ENCODE data around the gene GIPC2.
A peak's percentile ranks its signal among the peaks of the same experiment; 100 is the strongest.
"Not testable (repeated sequence)": the region's sequence is repeated elsewhere in the genome, so short reads cannot be mapped to it uniquely, and the experiment has no call there.

GIPC2 gene, protein sequence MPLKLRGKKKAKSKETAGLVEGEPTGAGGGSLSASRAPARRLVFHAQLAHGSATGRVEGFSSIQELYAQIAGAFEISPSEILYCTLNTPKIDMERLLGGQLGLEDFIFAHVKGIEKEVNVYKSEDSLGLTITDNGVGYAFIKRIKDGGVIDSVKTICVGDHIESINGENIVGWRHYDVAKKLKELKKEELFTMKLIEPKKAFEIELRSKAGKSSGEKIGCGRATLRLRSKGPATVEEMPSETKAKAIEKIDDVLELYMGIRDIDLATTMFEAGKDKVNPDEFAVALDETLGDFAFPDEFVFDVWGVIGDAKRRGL

DNA sequence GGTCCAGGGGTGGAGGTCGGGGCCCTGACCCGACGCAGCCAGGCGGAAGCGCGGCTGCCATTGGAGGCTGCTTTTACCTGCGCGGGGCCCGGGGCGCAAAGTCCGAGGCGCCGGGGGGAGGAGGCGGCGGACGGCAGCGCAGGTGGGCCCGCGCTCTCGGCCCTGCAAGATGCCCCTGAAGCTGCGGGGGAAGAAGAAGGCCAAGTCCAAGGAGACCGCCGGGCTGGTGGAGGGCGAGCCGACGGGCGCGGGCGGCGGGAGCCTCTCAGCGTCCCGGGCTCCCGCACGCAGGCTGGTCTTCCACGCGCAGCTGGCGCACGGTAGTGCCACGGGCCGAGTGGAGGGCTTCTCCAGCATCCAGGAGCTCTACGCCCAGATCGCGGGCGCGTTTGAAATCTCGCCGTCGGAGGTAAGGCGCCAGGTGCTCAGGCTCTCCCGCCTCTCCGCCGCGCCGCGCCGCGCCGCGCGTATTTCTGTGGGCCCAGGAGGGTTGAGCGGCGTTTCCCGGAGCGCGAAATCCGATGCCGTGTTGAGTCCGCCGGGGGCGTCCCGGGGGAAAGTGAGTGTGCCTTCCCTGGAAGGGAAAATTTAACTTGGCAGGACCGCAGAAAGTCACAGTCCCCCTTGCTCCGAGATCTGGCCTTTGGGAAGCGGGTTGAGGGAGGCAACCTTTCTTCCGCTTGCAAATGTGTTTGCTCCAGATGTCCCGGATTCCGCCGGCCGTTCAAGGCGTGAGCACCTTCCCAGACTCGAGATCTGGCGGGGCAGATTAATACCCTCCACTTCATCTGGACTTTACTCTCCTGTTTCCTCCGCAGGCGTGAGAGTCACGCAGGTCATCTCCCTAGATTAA, at the start of gene GIPC2:
GIPC2 (plus strand) TSS at position 41 of the 853 bp plus-strand sequence; CDS start at position 170, 129 bp downstream.
- peak within 1 kb of the TSS; percentile 65 for H3K4me3 ChIP-seq (ENCODE audit: low read depth, low read length)

DNA sequence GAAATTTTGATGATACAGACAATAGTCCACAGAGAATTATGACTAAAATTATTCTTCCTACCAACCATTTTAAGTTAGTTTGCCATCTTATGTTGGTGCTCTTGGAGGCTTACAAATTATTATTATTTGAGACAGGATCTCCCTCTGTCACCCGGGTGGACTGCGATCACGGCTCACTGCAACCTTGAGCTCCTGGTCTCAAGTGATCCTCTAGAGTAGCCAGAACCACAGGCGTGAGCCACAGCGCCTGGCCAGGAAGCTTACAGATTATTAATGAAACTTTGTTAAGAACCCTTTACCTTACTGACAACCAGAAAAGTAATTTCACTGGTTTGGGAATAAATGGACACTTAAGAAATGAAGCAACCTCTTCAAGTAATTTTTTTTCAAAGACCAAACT, 49.0 kb upstream of the GIPC2 start:
- no peak overlapping the region for H3K4me3 ChIP-seq (ENCODE audit: low read depth, low read length)

DNA sequence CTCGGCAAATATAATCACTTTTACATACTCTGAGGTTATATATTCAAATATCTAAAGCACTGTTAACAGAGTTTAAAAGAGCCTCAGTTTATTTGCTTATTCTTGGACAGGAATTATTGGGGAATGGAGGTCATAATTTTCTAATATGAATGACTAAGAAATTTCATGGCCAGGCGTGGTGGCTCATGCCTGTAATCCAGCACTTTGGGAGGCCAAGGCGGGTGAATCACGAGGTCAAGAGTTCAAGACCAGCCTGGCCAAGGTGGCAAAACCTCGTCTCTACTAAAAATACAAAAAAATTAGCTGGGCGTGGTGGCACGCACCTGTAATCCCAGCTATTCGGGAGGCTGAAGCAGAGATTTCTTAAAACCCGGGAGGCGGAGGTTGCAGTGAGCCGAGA, 45.2 kb upstream of the GIPC2 start:
- H3K4me3 ChIP-seq (ENCODE audit: low read depth, low read length) = not testable (repeated sequence)

DNA sequence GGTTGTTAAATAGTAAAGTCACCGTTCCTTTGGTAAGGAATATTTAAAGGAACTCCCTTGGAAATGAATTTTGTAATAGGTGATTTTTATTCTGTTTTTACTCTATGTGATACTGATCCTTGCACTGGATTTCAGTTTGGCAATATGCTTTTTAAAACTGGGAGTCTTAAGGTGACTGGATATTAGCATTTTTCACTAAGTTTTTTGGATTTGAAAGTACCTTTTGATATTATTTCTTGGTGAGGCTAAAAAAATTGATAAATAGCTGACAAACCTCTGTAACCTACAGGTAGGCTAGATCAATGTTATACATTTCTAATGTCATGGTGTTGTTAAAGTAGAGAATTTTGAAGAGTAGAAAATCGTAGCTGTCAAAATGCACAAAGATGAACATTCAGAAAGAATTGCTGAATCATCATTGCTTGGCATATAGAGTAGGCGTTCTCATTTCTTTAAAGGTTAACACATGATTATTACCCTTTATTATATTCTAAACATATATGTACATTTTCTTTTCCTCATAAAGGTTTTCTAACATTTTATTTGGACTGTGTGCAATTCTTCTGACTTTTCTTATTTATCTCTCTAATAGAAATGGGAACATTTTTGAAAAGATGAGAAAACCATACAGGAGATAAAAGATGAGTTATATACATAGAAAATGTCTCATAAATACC, 42.6 kb upstream of the GIPC2 start:
- H3K4me3 ChIP-seq (ENCODE audit: low read depth, low read length) = no peak overlapping the region

DNA sequence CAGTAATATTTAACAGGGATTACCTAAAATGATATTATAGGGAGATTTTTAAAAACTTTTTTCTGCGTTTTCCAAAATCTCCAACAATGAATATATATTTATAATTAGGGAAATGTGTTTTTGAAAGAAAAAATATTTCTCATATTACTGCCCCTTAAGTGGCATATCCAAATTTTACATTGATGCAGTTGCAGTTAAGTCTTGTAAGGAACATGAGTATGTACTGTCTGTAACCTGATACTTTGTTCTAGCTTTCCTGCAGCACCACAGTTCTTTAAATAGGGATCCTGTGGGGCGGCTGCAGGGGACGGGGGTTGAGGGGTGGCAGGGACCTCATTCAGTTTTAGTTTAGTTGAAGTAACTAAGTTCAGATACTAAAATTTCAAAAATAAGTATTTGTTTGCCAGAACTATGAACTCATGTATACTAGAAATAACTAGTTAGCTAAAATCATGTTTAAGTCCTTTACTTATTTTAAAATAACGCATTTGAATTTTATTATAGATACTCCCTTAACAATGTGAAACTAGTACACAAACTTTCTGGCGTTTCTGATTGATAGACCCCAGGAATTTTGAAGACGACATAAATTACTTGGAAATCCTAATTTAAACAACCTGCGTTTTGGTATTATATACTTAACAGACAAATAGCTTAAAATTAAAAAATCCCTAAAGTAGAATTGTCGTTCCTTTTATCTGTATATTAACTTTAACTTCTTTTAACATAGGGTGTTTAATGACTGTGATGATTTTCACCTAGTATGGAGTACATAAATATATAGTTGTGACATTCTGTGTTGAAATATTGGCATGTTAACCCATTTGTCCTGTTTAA, 41.7 kb upstream of the GIPC2 start:
- peak overlapping the region; percentile 54 for H3K4me3 ChIP-seq (ENCODE audit: low read depth, low read length)

DNA sequence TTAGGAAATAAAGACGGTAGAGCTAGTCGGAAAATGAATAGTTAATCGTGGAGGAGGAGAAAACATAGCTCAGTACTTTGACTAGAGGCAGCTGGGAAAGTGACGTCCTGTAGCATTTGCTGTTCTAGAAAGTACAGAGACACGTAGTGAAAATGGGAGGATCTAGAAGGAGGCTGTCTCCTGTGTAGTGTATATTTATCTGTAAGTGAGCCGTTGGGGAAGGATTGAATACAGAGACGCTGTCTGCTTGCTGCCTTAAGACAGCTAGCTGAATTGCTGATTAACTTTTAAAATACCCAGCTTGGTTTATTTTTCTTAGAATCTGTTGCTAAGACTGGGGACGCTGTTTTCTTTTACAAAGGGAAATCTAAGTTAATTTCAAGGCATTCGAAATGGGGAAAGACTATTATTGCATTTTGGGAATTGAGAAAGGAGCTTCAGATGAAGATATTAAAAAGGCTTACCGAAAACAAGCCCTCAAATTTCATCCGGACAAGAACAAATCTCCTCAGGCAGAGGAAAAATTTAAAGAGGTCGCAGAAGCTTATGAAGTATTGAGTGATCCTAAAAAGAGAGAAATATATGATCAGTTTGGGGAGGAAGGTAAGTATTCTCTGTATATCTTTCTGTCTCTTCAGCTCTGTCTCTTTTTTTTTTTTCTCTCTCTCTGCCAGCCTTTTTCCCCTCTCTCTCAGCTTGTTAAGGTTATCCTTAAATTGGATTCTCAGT, 40.9 kb upstream of the GIPC2 start, which contains the start of gene DNAJB4:
DNAJB4 (plus strand) TSS at position 221 of the 729 bp plus-strand sequence; CDS start at position 393, 172 bp downstream.
- peak within 1 kb of the TSS; percentile 54 for H3K4me3 ChIP-seq (ENCODE audit: low read depth, low read length)

DNA sequence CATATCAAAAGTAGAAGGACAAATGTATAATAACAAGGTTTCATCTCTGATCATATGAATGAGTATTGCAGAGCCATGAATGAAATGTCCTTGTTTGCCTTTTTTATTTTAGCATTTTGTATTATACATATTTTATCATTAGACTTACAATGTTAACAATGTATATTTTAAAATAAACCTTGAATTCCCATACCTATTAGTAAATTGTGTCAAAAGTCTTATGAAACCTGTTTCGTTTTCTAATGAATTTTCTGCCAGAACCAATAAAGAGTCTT, 40.4 kb upstream of the GIPC2 start:
- peak overlapping the region; percentile 54 for H3K4me3 ChIP-seq (ENCODE audit: low read depth, low read length)

DNA sequence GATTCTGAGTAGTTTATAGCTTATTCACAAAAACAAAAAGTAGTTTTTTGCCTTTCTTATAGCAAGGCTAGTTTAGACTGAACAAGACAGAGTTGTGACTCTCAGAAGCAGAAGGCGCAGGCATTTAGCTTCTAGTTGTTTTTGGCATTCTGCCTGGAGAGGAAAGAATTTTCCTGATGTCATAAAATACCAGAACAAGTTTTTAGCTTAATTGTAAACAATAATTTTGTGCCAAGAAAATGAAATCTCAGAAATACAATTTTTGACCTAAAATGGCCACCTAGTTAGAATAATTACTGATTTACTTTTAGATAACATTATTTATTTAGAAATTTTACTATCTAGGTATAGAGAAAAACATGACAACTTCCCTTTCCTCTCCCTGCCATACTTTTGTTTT, 40.0 kb upstream of the GIPC2 start:
- no peak overlapping the region for H3K4me3 ChIP-seq (ENCODE audit: low read depth, low read length)

DNA sequence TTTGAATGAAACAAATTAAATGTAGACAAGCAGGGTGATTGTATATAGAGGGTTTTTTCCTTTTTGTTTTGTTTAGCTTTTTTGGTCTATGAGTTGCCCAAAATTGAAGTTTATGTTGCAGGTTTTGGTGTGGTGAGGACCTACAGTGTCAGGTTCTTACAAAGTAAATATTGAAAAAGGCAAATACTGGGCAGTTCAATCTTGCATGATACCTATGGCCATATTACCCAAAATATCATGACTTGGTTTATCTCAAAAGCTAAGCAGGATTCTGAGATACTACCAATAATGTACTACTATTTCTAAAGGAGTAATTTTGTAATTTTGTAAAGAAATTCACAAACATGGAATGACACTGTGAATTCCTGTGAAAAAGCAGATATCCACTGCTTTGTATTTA, 39.2 kb upstream of the GIPC2 start:
- peak overlapping the region; percentile 14 for H3K4me3 ChIP-seq (ENCODE audit: low read depth, low read length)

DNA sequence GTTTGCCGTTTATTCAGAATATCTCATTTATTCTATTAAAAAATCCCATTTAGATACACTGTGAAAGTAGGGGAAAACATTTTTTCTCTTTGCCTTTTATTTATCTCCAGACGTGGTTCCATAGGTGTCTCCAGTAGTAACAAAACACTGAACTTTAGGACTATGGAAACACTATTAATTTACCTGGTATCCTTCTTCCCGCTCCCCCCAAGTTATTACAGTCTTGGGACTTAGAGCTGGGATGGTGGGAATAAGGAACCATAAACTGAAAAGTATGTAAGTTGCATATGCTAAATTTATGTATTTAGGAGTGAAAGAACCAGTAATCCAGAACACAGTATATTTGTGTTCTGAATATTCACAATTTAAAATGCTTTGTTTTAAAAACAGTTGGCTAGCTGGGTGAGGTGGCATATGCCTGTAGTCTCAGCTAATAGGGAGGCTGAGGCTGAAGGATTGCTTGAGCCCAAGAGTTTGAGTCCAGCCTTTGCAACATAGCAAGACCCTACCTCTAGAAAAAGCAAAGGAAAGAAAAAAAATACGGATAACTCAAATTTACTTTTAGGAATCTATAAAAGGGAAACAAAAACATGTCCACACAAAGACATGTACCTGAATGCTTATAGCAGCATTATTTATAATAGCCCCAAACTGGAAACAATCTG, 38.0 kb upstream of the GIPC2 start:
- H3K4me3 ChIP-seq (ENCODE audit: low read depth, low read length) = no peak overlapping the region

DNA sequence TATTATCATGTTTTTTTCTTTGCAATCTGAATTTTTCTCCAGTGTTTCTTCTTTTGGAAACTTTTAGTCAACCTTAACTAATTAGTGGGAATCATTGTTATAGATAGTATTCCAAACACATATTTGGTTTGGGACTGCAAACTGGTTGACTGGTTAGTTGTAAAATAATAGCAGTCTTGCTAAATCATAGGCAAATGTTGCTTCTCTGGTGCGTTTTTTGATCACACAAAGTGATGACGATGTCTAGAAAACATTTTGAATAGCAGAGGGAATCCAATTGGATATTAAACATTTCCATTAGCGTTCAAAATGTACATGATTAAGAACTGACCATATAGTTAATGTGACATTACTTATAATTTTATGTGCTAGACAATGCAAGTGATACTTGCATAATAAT, 36.5 kb upstream of the GIPC2 start:
- no peak overlapping the region for H3K4me3 ChIP-seq (ENCODE audit: low read depth, low read length)

DNA sequence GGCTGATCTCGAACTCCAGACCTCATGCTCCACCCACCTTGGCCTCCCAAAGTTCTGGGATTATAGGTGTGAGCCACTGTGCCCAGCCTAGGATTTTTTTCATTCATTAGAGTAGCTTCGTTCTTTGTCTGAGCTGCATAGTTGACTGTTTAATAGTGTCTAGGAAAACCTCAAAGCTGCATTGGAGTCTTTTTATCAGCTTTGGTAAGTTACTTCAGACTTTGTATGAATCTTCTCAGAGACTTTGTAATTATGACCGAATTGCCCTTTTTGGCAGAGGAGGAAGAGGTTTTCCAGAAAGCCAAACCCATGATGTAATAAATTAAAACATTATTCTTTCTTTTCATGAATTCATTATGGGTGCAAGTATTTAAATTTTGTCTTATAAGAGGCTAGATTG, 35.9 kb upstream of the GIPC2 start:
- no peak overlapping the region for H3K4me3 ChIP-seq (ENCODE audit: low read depth, low read length)

DNA sequence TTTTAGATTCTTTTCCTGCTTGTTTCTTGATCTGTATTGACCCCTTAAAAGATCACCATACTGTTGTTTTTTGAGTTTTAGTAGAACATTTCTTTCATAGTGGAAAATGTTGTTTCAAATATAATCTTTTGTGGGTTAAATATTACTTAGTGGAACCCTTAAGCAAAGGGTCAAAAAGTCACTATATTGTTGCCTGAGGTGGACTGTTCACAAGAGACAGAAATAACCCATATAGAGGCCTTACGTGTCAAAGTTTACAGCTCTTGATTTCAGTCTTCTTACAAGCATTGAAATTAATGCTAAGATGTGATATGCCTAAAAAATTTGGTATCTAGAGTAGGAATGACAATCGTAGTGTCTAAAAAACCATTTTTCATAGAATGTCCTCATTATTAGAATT, 34.7 kb upstream of the GIPC2 start:
- no peak overlapping the region for H3K4me3 ChIP-seq (ENCODE audit: low read depth, low read length)

DNA sequence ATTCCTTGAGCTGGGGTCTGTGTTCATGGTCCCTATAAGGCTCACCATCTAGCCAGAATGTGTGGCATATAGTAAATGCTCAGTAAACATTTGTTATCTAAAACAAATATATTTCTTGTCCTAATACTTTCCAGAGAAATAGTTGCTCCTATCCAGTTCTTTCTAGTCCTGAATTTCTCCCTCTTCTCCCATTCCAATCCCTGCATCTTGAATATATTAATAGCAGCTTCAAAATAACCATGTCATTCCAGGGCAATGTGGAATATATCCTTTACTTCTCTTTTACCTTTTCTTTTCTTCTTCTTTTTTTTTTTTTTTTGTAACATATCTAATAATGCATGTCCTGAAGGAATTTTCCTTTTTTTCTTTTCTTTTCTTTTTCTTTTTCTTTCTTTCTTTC, 30.6 kb upstream of the GIPC2 start:
- H3K4me3 ChIP-seq (ENCODE audit: low read depth, low read length) = no peak overlapping the region

DNA sequence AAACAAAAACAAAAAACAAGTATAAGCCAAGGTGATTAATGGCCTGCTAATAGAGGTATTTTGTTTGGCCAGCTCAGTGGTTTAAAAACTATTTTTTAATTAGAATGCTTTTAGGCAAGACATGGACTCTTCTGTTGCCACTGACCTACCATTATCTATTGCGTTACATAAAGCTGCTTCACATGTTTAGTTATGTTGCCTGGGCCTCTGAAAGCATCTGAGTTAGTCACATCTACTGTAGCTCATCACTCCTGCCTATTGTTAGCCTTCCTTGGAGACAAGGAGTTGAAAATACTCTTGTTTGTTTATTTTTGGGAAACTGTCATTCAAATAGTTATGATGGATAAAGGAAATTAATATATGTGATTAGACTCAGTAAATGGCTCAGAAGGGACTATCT, 26.7 kb upstream of the GIPC2 start:
- H3K4me3 ChIP-seq (ENCODE audit: low read depth, low read length) = no peak overlapping the region

DNA sequence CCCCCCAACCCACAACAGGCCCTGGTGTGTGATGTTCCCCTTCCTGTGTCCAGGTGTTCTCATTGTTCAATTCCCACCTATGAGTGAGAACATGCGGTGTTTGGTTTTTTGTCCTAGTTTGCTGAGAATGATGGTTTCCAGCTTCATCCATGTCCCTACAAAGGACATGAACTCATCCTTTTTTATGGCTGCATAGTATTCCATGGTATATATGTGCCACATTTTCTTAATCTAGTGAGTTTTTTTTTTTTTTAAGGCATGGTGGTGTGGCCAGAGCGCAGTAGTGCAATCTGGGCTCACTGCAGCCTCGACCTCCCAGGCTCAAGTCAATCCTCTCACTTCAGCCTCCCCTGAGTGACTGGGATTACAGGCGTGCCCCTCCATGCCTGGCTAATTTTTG, 24.6 kb upstream of the GIPC2 start:
- not testable (repeated sequence) for H3K4me3 ChIP-seq (ENCODE audit: low read depth, low read length)

DNA sequence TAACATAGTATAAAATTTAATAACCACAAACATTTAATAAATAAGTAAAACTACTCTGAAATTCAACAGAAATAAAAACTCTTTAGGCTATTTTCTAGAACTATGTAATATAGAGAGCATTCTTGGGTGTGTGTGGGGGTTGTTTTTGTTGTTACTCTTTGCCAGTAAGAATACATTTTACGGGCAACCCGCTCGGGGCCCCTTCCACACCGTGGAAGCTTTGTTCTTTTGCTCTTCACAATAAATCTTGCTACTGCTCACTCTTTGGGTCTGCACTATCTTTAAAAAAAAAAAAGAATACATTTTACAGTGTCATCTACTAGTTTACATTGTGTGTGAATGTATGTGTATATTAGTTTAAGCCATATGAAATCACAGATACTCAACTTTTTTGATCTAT, 16.0 kb upstream of the GIPC2 start:
- no peak overlapping the region for H3K4me3 ChIP-seq (ENCODE audit: low read depth, low read length)

DNA sequence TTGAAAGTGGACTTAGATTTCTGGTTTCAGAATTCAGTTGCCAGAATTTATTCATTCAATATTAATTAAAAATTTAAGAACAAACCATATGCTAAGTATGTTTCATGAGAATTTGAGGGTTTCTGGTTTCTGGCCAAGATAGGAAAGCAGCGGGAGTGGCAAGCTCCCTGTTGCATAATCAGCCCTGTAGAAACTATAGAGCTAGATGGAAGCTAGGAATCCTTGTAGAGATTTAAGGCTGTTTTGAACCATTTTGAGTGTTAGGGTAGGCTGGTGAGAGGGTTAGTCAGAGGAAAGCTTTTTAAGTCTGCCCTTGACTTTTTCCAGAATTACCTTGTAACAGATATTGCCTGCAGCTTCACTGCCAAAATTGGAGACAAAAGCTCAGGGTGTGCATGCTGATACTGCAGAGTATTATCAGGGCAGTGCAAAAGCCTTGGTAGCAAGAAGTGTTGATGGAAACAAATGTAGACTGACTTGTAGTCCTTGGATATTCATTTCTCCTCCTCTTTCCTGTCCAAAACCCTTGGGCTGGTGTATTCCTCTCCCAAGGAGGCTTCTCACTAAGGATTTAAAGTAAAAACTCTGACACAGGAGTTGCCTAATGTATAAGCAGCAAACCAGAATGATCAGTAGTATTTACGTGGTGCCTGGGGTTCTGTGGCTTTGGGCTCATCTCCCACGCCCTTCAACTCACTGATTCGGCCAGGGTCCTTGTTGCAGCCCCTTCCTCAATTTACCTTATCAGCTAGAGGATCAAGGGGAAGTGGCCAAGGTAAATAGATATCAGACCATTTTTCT, 12.6 kb upstream of the GIPC2 start:
- no peak overlapping the region for H3K4me3 ChIP-seq (ENCODE audit: low read depth, low read length)

DNA sequence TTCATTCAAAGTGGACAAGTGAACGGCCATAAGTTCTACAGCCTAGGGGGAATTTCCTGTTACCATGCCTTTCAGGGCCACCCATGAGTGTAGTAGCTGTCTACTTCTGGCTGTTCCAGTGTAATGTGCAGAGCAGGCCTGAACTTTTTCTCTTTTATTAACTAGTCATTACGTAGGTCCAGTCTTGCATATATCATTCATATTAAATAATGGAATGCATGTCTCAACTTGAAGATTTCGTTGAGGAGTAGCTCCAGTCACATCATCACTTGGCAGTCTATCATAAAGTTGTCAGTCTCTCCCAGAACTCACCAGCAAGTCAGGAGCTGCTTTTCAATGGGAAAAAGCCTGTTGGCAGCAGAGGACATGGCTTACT, 12.0 kb upstream of the GIPC2 start:
- H3K4me3 ChIP-seq (ENCODE audit: low read depth, low read length) = no peak overlapping the region
